AG04450 (cell line): ENCODE measurements around the gene FAM131C. TPM values are rescaled to one million over a fixed set of nuclear protein-coding genes. Genes with fewer than 3 reads are reported as not detected.

Experiments used
- CTCF ChIA-PET: fragments of 300-600, 350-600 bp; formaldehyde crosslinking; extraction: SDS; loops from one replicate; lab custom pipeline; 2022; ENCODE audit warnings: antibody characterized with exemption, inconsistent platforms; lab: Charles Lee
- POLR2A ChIA-PET: fragments of 350-600 bp; formaldehyde crosslinking; extraction: SDS; loops from one replicate; lab custom pipeline; 2021; ENCODE audit warnings: antibody characterized with exemption, inconsistent platforms; lab: Yijun Ruan, JAX
- DNase-seq: peaks from one replicate; pipeline ENCODE4 v3.0.0-alpha.2; 2011; ENCODE audit warnings: low read depth, low spot score
- H3K27ac ChIP-seq: one replicate; pipeline ENCODE4 v1.5.1; 2012; ENCODE audit warnings: low read depth, low read length, control low read depth
- H3K27me3 ChIP-seq: one replicate; pipeline ENCODE4 v1.6.0; 2012; ENCODE audit warnings: low read length; ENCODE audit not compliant: control insufficient read depth, insufficient read depth
- H3K4me3 ChIP-seq: 2 replicates; pipeline ENCODE4 v1.5.1; 2011; ENCODE audit warnings: mild to moderate bottlenecking, low read depth, low read length, control low read depth
- H3K9me3 ChIP-seq: 2 replicates; pipeline ENCODE4 v1.5.1; 2012; ENCODE audit warnings: low read length; ENCODE audit not compliant: control insufficient read depth, insufficient read depth
- polyA plus RNA-seq: library from polyadenylated mRNA; depleted of rRNA; stranded (reverse); fragments of >200 nt; gene quantifications from 2 replicates; pipeline ENCODE4 v1.2.3, GENCODE V29; 2011
- TF ChIP-seq, protein P1 (sequence below): IDR thresholded peaks from 2 replicates; pipeline ENCODE4 v1.5.1; 2011; ENCODE audit warnings: low read depth, low read length, control low read depth, inconsistent platforms

The FAM131C gene
- polyA plus RNA-seq, 1 experiment: 0.20 TPM

- DNase-seq: no peak
- TF ChIP-seq, protein P1, sequence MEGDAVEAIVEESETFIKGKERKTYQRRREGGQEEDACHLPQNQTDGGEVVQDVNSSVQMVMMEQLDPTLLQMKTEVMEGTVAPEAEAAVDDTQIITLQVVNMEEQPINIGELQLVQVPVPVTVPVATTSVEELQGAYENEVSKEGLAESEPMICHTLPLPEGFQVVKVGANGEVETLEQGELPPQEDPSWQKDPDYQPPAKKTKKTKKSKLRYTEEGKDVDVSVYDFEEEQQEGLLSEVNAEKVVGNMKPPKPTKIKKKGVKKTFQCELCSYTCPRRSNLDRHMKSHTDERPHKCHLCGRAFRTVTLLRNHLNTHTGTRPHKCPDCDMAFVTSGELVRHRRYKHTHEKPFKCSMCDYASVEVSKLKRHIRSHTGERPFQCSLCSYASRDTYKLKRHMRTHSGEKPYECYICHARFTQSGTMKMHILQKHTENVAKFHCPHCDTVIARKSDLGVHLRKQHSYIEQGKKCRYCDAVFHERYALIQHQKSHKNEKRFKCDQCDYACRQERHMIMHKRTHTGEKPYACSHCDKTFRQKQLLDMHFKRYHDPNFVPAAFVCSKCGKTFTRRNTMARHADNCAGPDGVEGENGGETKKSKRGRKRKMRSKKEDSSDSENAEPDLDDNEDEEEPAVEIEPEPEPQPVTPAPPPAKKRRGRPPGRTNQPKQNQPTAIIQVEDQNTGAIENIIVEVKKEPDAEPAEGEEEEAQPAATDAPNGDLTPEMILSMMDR: no peak
- no peak overlapping the region for H3K4me3 ChIP-seq
- H3K27me3 ChIP-seq: no peaks in the 10 kb centered on the region
- no peaks in the 10 kb centered on the region; the same call in 1 of the 2 replicates for H3K9me3 ChIP-seq
- H3K27ac ChIP-seq: no peak overlapping the region
- ChIA-PET CTCF (interaction anchor here (0.7 to 0.8 kb wide), 3 partner anchors 34 to 63 kb away, joined by 3 to 5 read pairs (median 3); no protein-coding TSS in a partner anchor), POLR2A (no interaction called here)
Observed at GRCh38 chr1:16117369-16117768, 43.9 kb upstream of the FAM131C start.

DNA sequence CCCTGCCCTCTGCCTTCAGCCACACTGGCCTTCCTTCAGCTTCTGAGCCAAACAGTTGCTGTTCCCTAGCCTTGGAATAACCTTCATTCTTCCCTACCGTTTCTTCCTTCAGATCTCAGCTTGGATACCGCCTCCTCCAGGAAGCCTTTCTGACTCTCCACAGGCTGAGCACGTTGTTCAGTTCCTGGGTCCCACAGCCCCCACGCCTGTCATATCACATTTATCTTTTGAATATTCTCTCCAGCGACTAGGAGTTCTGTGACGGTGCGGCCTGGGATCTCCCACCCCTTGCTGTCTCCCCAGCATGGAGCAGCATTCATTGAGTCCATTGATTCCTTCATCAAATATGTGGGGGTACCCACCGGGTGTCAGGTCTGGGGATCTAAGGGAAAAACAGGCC, 43.2 kb upstream of the FAM131C start:
- H3K9me3 ChIP-seq: no peaks in the 10 kb centered on the region; the same call in 1 of the 2 replicates
- no peak overlapping the region for H3K4me3 ChIP-seq
- ChIA-PET CTCF (interaction anchor here (0.8 kb wide), 1 partner anchor 34 kb away, joined by 3 read pairs; no protein-coding TSS in a partner anchor), POLR2A (no interaction called here)
- no peak for DNase-seq
- H3K27ac ChIP-seq: no peak overlapping the region
- H3K27me3 ChIP-seq: no peaks in the 10 kb centered on the region
- TF ChIP-seq, protein P1: no peak

DNA sequence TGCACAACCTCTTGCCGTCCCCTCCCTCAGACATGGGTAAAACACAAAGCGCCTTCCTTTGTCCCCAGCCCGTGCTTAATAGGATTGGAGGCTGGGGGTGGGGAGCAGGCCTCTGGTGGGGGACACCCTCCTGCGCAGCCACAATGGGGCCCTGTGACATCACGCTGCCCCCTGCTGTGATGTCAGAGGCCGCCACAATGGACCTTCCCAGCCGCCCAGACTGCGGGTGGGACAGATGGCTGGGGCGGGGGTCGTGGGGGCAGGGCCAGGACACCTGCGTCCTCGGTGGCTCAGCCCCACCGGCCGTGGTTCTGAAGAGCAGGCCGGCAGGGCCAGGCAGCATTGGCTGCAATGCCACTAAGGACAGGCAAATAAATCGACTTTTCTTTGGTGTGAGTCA, 42.6 kb upstream of the FAM131C start:
- ChIA-PET CTCF (no interaction called here), POLR2A (no interaction called here)
- H3K27ac ChIP-seq: no peak overlapping the region
- no peak for DNase-seq
- no peak overlapping the region for H3K4me3 ChIP-seq
- TF ChIP-seq, protein P1: no peak
- no peaks in the 10 kb centered on the region; the same call in 1 of the 2 replicates for H3K9me3 ChIP-seq
- H3K27me3 ChIP-seq: no peaks in the 10 kb centered on the region

- POLR2A ChIA-PET: no interaction called here
- DNase-seq: no peak
- Histone ChIP-seq H3K27ac (no peak overlapping the region), H3K9me3 (no peaks in the 10 kb centered on the region; the same call in 1 of the 2 replicates), H3K4me3 (no peak overlapping the region), H3K27me3 (no peaks in the 10 kb centered on the region)
- CTCF ChIA-PET: no interaction called here
- TF ChIP-seq, protein P1: no peak
Observed at GRCh38 chr1:16115468-16115983, 42.1 kb upstream of the FAM131C start.

DNA sequence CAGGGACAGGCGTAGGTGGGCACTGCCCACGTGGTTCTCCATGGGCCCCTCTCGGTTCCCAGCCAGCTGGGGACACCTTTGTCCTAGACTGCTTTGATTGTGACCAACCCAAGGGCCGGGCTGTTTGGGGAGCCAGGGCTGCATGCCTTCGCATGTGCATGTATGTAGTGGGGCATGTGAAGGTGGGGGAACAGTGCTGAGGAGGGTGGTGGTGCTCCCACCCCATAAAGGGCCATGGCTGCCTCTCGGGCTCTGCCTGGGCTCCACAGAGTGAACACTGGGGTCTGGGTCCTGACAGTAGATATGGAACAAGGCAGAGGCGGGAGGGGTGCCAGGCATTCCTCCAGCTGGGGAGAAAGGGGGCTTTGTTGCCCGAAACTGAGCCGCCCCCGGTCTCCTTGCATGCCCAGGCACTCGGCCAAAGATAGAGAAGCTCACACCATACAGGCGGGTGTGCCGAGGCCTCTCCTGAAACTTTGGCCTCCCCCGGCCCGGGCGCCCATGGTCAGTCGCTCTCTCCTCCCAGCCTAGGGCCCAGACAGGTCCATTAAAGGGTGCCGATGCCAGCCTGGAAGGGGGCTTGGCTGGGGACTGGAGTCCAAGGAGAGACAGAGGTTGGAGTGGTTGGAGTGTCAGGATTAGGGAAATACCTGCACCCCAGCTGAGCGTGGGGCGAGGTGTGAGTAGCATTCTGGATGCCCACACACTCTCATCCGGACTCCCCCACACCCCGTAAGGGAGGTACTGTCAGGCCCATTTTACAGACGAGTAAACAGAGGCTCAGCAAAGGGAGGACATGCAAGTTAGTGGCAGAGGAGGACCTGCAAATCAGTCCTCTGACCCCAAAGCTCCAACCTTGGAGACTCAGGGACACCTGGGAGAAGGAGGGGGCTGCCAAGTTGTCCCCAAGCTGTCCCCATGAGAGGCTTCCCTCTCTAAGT, 41.3 kb upstream of the FAM131C start:
- no peak overlapping the region for H3K4me3 ChIP-seq
- TF ChIP-seq, protein P1: no peak
- ChIA-PET POLR2A (no interaction called here), CTCF (no interaction called here)
- no peak for DNase-seq
- no peaks in the 10 kb centered on the region for H3K27me3 ChIP-seq
- no peak overlapping the region for H3K27ac ChIP-seq
- no peaks in the 10 kb centered on the region; the same call in 1 of the 2 replicates for H3K9me3 ChIP-seq
